ENCODE measurements around the gene SEPTIN2.
"Not testable (repeated sequence)": the region's sequence is repeated elsewhere in the genome, so short reads cannot be mapped to it uniquely, and the experiment has no call there.

The SEPTIN2 gene

DNA sequence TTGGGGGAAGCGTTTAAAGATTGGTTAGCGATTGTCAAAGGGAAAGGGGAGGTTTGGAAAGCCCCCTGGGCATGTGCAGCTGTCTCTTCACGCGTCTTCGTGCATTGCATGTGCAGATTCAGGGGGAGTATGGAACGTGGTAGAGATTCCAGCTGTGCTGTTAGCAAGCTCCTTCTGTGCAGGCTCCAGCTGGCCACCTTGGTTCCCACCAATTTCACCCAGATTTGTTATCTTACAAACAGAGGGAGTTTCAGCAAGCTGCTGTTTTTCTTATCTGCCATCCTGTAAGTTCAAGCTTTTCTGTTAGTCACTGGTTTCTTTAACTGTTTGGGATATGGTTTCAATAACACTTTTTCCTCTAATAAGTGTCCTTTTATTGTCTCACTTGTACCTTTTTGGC, 70.8 kb downstream of the SEPTIN2 start:
- H3K4me3 ChIP-seq (ENCODE audit: low read depth, low read length) = no peak overlapping the region

DNA sequence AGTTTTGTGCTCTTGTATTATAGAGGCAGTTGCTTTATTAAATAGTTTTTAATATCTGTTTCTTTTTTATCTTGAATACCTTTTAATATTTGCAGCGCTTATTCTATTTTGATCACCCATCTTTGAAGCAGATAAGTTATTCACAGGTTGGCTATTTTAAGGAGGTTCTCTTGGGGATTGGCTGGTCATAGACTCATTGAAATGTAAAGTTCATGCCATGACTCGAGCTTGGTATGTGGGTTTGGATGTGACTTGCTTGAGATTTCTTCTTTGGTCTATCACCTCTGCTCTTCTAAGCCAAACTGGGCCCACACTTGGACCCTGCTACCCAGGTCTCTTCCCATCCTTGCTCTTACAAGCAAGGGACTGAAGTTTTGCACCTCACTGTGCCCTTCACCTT, 74.0 kb downstream of the SEPTIN2 start:
- TF ChIP-seq, protein P1, sequence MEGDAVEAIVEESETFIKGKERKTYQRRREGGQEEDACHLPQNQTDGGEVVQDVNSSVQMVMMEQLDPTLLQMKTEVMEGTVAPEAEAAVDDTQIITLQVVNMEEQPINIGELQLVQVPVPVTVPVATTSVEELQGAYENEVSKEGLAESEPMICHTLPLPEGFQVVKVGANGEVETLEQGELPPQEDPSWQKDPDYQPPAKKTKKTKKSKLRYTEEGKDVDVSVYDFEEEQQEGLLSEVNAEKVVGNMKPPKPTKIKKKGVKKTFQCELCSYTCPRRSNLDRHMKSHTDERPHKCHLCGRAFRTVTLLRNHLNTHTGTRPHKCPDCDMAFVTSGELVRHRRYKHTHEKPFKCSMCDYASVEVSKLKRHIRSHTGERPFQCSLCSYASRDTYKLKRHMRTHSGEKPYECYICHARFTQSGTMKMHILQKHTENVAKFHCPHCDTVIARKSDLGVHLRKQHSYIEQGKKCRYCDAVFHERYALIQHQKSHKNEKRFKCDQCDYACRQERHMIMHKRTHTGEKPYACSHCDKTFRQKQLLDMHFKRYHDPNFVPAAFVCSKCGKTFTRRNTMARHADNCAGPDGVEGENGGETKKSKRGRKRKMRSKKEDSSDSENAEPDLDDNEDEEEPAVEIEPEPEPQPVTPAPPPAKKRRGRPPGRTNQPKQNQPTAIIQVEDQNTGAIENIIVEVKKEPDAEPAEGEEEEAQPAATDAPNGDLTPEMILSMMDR (IDR thresholded peaks at IDR 0.05; ENCODE audit: borderline replicate concordance, insufficient read depth, low read depth, low read length) = no peak
- H3K4me3 ChIP-seq (ENCODE audit: low read depth, low read length) = no peak overlapping the region

More for the DNA sequence above, 70.8 kb downstream of the SEPTIN2 start:
- TF ChIP-seq, protein P1 (IDR thresholded peaks at IDR 0.05; ENCODE audit: borderline replicate concordance, insufficient read depth, low read depth, low read length) = no peak

DNA sequence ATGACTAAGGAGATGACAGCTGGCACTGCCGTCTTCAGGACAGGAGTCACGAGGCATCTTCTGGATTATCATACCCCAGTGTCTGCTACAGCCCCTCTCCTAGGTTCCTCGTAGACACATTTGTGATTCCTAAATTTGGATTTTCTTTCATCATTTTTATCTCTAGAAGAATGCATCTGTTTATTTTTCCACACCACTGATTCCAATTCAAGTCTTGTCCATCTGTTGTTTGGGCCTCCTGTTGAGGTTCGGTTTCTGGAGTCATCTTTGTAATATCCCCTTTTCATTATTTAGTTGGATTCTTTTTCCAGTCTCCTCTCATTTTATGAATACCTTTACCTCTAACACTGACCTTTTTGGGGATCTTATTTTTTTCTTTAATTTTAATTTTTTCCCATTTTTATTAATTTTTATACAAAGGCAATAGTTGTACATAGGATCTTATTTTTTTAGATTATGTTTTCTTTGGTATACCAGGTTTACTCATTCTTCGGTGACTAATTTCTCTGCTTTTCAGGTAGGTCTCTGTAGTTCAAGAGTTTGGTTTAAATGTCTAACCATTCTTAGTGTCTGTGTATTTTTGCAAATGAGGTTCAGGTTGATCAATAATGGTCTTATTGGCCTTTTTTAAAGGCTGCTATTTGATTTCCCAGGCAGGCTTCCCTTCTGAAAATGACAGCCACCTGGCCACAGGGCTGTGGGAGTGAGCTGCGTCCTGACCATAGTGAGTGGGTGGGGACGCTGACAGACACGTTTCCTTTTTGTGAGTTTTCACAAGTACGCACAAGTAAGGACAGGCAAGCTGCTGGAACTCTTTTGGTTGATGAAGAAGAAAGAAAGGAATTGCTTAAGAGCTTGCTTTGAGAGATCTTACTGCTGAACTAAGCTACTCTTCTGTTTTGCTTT, 74.8 kb downstream of the SEPTIN2 start:
- TF ChIP-seq, protein P1 (IDR thresholded peaks at IDR 0.05; ENCODE audit: borderline replicate concordance, insufficient read depth, low read depth, low read length) = no peak
- H3K4me3 ChIP-seq (ENCODE audit: low read depth, low read length) = no peak overlapping the region

DNA sequence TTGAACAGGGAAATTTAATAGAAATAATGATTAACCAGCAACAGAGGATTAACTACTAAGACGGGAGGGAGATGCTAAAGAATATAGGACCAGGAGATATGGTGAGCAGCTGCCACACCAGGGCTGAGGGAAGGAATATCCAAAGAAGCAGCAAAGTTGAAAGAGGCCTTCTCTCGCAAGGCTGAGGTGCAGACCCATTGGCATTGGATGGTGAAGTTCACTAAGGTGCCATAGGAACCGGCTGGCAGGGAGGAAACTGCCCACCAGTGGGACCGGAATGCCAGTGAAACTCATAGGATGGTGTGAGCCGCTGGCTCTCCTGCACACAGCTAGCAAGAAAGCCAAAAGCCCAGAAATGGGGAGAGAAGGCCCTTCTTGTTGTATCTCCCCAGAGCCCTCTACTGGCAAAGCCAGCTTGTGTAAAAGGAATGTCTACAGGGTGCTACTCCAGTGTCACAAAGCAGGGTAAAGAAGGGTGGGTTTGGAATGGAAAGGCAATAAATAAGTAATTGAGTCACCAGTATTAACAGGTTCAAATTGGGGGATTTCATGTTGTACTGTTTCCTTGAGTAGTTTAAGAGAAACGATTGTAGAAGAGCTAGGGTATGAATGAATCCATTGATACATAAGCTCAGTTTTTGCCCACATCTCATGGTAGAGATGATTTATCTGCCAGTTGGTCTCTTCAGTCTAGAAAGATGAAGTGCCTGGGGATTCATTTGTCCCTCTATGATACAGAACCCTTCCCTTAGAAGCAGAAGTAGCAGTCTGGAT, 76.4 kb downstream of the SEPTIN2 start:
- TF ChIP-seq, protein P1 (IDR thresholded peaks at IDR 0.05; ENCODE audit: borderline replicate concordance, insufficient read depth, low read depth, low read length) = peak; percentile 51; the same call in 1 of the 2 replicates
- no peak overlapping the region for H3K4me3 ChIP-seq (ENCODE audit: low read depth, low read length)

DNA sequence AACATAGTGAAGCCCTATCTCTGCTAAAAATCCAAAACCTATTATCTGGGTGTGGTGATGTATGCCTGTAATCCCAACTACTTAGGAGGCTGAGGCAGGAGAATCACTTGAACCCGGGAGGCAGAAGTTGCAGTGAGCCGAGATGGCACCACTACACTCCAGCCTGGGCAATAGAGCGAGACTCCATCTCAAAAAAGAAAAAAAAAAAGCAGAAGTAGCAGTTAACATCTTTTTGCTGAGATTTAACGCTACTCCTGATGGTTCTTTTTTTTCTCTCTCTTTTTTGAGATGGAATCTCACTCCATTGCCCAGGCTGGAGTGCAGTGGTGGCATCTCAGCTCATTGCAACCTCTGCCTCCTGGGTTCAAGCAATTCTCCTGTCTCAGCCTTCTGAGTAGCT, 77.0 kb downstream of the SEPTIN2 start:
- not testable (repeated sequence) for H3K4me3 ChIP-seq (ENCODE audit: low read depth, low read length)

DNA sequence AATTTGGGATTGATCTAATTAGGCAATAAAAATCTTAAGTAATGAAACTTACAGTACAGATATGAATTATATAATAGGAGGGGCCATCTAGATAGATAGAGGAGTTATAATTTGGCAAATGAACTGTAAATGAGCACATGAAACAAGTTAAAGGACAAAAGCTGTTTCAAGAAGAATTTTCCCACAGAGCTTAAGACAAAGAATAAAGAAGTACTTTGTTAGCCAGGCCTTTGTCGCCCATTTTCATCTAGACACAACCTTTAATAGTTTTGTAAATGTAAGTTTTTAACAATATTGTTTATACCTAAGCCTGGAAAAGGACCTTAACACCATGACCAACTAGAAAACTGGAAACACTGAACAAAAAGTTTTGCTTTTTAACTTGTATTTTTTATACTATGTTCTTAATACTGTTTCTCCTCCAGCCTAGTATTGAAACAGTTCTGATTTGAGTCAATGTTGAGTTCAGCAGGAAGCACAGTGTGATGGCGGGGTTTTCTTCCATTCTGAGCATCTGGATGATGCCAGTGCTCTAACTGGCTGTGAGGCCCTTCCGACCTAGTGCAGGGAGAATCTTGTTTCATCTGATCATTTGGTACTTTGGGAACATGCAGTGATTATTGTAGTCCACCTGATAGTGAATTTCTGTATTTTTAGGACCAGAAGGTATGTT, 77.9 kb downstream of the SEPTIN2 start:
- H3K4me3 ChIP-seq (ENCODE audit: low read depth, low read length) = no peak overlapping the region

DNA sequence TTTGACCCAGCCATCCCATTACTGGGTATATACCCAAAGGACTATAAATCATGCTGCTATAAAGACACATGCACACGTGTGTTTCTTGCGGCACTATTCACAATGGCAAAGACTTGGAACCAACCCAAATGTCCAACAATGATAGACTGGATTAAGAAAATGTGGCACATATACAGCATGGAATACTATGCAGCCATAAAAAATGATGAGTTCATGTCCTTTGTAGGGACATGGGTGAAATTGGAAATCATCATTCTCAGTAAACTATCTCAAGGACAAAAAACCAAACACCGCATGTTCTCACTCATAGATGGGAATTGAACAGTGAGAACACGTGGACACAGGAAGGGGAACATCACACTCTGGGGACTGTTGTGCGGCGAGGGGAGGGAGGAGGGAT, 81.1 kb downstream of the SEPTIN2 start:
- not testable (repeated sequence) for H3K4me3 ChIP-seq (ENCODE audit: low read depth, low read length)

More for the DNA sequence above, 77.9 kb downstream of the SEPTIN2 start:
- TF ChIP-seq, protein P1 (IDR thresholded peaks at IDR 0.05; ENCODE audit: borderline replicate concordance, insufficient read depth, low read depth, low read length) = no peak
